ENCODE data around the gene ZNF200.
"Not testable (repeated sequence)": the region's sequence is repeated elsewhere in the genome, so short reads cannot be mapped to it uniquely, and the experiment has no call there.

Gene ZNF200

GRCh38 chr16:3202903-3203539 is 31.9 kb downstream of the ZNF200 start:
- in situ Hi-C loops (cut with MboI; ENCODE audit: low sequenced_read_pairs) = no loop called here

- in situ Hi-C loops (cut with MboI; ENCODE audit: low sequenced_read_pairs) = no loop called here
These were observed 36.5 kb downstream of the ZNF200 start for GRCh38 chr16:3198334-3199072.

GRCh38 chr16:3197694-3198333 is 37.1 kb downstream of the ZNF200 start:
- in situ Hi-C loops (cut with MboI; ENCODE audit: low sequenced_read_pairs) = not testable (repeated sequence)

- in situ Hi-C loops (cut with MboI; ENCODE audit: low sequenced_read_pairs) = no loop called here
These were observed 39.0 kb downstream of the ZNF200 start for GRCh38 chr16:3195975-3196374.

- in situ Hi-C loops (cut with MboI; ENCODE audit: low sequenced_read_pairs) = no loop called here
These were observed 40.2 kb downstream of the ZNF200 start for GRCh38 chr16:3194792-3195191.

GRCh38 chr16:3193221-3194212 is 41.4 kb downstream of the ZNF200 start:
- in situ Hi-C loops (cut with MboI; ENCODE audit: low sequenced_read_pairs) = no loop called here

GRCh38 chr16:3192476-3193019 is 42.4 kb downstream of the ZNF200 start:
- in situ Hi-C loops (cut with MboI; ENCODE audit: low sequenced_read_pairs) = no loop called here

- in situ Hi-C loops (cut with MboI; ENCODE audit: low sequenced_read_pairs) = no loop called here
These were observed 44.0 kb downstream of the ZNF200 start for GRCh38 chr16:3190949-3191353.

GRCh38 chr16:3189869-3190268 is 45.1 kb downstream of the ZNF200 start:
- in situ Hi-C loops (cut with MboI; ENCODE audit: low sequenced_read_pairs) = no loop called here

GRCh38 chr16:3188925-3189825 is 45.8 kb downstream of the ZNF200 start:
- in situ Hi-C loops (cut with MboI; ENCODE audit: low sequenced_read_pairs) = no loop called here

GRCh38 chr16:3188675-3188924 is 46.4 kb downstream of the ZNF200 start:
- in situ Hi-C loops (cut with MboI; ENCODE audit: low sequenced_read_pairs) = no loop called here

GRCh38 chr16:3187798-3188674 is 46.9 kb downstream of the ZNF200 start, which contains the start of gene OR1F1:
Gene OR1F1 (plus strand): TSS chr16:3188204.
- in situ Hi-C loops (cut with MboI; ENCODE audit: low sequenced_read_pairs) = no loop called here

GRCh38 chr16:3186946-3187690 is 47.8 kb downstream of the ZNF200 start:
- in situ Hi-C loops (cut with MboI; ENCODE audit: low sequenced_read_pairs) = no loop called here

- in situ Hi-C loops (cut with MboI; ENCODE audit: low sequenced_read_pairs) = no loop called here
These were observed 51.4 kb downstream of the ZNF200 start for GRCh38 chr16:3183445-3184139.

- in situ Hi-C loops (cut with MboI; ENCODE audit: low sequenced_read_pairs) = no loop called here
These were observed 52.1 kb downstream of the ZNF200 start for GRCh38 chr16:3182608-3183444.

GRCh38 chr16:3182293-3182607 is 52.7 kb downstream of the ZNF200 start:
- in situ Hi-C loops (cut with MboI; ENCODE audit: low sequenced_read_pairs) = not testable (repeated sequence)

GRCh38 chr16:3180445-3180878 is 54.5 kb downstream of the ZNF200 start:
- in situ Hi-C loops (cut with MboI; ENCODE audit: low sequenced_read_pairs) = no loop called here

All from hTERT RPE-1 (cell line).